ENCODE measurements around the gene PRKN.

PRKN gene

GRCh38 chr6:161682982-161683381 is 1044.6 kb downstream of the PRKN start:
- no peak for DNase-seq (ENCODE audit: low read depth)
- no peak for TF ChIP-seq CTCF (IDR thresholded peaks at IDR 0.05; ENCODE audit: insufficient read depth, low read depth, low read length, missing control alignments)
- no peak overlapping the region for H3K4me3 ChIP-seq (ENCODE audit: low read length)

DNA sequence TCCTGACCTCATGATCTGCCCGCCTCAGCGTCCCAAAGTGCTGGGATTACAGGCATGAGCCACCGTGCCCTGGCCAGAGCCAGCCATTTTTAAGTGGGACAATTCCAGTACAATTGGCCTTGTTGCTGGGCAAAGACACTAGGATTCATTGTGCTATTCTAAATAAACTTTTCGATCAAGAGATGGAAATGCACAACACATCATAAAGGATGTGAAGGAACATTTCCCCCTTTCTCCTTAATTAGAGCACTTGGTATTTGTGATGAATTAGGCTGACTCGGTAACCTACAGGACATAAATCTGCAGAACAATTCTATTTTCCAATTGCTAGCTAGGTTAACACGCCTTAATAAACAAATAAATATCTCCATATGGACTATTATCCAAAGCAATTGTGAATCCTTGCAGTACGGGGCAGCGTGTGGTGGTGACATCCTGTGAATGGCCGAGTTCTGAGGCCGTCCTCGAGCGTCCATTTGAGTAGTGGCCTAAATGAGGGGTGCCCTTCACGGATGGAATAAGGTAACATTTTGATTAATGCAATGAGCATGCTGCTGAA is 1047.5 kb downstream of the PRKN start:
- no peak for DNase-seq (ENCODE audit: low read depth)
- TF ChIP-seq CTCF (IDR thresholded peaks at IDR 0.05; ENCODE audit: insufficient read depth, low read depth, low read length, missing control alignments), result no peak
- H3K4me3 ChIP-seq (ENCODE audit: low read length), result no peak overlapping the region

- TF ChIP-seq CTCF (IDR thresholded peaks at IDR 0.05; ENCODE audit: insufficient read depth, low read depth, low read length, missing control alignments), result no peak
- H3K4me3 ChIP-seq (ENCODE audit: low read length), result no peak overlapping the region
These were observed 1050.4 kb downstream of the PRKN start for GRCh38 chr6:161677188-161677587.

GRCh38 chr6:161676586-161676985 is 1051.0 kb downstream of the PRKN start:
- H3K4me3 ChIP-seq (ENCODE audit: low read length), result no peak overlapping the region

More at GRCh38 chr6:161677188-161677587, 1050.4 kb downstream of the PRKN start:
- DNase-seq (ENCODE audit: low read depth), result no peak

DNA sequence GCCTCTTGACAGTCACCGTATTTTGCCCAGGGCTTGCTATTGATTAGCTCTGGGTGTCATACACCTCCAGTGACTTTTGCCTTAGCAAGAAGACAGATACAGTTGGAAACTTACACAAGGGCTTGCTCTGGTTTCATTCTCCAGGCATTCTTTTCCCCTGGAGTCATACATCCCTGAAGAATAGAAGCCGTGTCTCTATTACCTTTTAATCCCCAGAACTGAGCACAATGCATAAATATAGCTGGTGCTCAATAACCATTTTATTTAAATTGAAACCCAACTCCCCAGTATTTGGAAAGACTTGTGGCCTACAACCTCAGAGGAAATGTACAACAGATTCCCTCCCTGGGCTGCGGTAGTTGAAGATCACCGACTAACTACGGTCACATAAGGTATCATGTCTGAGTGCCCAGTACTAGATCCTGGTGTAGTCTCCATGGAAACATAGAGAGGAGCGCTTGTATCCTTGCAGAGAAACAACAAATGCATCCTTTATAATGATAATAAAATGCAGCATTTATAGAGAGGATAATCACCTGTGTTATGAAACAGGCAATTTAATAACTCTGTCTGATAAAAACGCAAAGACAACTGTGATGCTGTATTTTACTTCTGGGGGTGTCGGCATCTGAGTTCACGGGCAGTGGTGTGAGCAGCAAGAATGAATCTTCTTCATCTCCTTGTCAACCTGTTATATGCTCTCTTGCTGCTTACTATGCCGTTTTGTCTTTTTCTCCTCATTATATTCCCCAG is 1052.5 kb downstream of the PRKN start:
- no peak for DNase-seq (ENCODE audit: low read depth)
- no peak overlapping the region for H3K4me3 ChIP-seq (ENCODE audit: low read length)
- no peak for TF ChIP-seq CTCF (IDR thresholded peaks at IDR 0.05; ENCODE audit: insufficient read depth, low read depth, low read length, missing control alignments)

More at GRCh38 chr6:161676586-161676985, 1051.0 kb downstream of the PRKN start:
- no peak for TF ChIP-seq CTCF (IDR thresholded peaks at IDR 0.05; ENCODE audit: insufficient read depth, low read depth, low read length, missing control alignments)
- DNase-seq (ENCODE audit: low read depth), result no peak

GRCh38 chr6:161673026-161673425 is 1054.5 kb downstream of the PRKN start:
- H3K4me3 ChIP-seq (ENCODE audit: low read length), result no peak overlapping the region
- TF ChIP-seq CTCF (IDR thresholded peaks at IDR 0.05; ENCODE audit: insufficient read depth, low read depth, low read length, missing control alignments), result no peak
- no peak for DNase-seq (ENCODE audit: low read depth)

- DNase-seq (ENCODE audit: low read depth), result no peak
- H3K4me3 ChIP-seq (ENCODE audit: low read length), result no peak overlapping the region
- TF ChIP-seq CTCF (IDR thresholded peaks at IDR 0.05; ENCODE audit: insufficient read depth, low read depth, low read length, missing control alignments), result no peak
These were observed 1056.4 kb downstream of the PRKN start for GRCh38 chr6:161671117-161671516.

Measured in epithelial cell of esophagus (primary cell).